NAMALWA (cell line): ENCODE results near the gene TIGD6.

ENCODE experiments used
- DNase-seq: peaks from one replicate; pipeline ENCODE4 v3.0.0-alpha.2; 2015; ENCODE audit warnings: low spot score

Gene TIGD6

GRCh38 chr5:150016537-150016936 is 16.1 kb upstream of the TIGD6 start:
- no peak for DNase-seq

GRCh38 chr5:150015415-150015814 is 15.0 kb upstream of the TIGD6 start:
- no peak for DNase-seq

- no peak for DNase-seq
These were observed 14.0 kb upstream of the TIGD6 start for GRCh38 chr5:150014456-150014855.

GRCh38 chr5:150013931-150014330 is 13.5 kb upstream of the TIGD6 start:
- DNase-seq, result no peak

- DNase-seq, result no peak
These were observed 9.4 kb upstream of the TIGD6 start for GRCh38 chr5:150009671-150010387.

GRCh38 chr5:150007050-150007449 is 6.6 kb upstream of the TIGD6 start:
- DNase-seq, result no peak

GRCh38 chr5:150006318-150006717 is 5.9 kb upstream of the TIGD6 start:
- DNase-seq, result no peak

GRCh38 chr5:150001660-150002486 is 1.4 kb upstream of the TIGD6 start:
- DNase-seq, result peak; percentile 94

GRCh38 chr5:150000990-150001659 is 671 bp upstream of the TIGD6 start:
- DNase-seq, result peak; percentile 63

- DNase-seq, result no peak
These were observed 593 bp downstream of the TIGD6 start for GRCh38 chr5:149999866-150000255.

GRCh38 chr5:149999359-149999758 is 1.1 kb downstream of the TIGD6 start:
- no peak for DNase-seq

- no peak for DNase-seq
These were observed 2.2 kb downstream of the TIGD6 start for GRCh38 chr5:149998281-149998680.

- DNase-seq, result no peak
These were observed 4.1 kb downstream of the TIGD6 start for GRCh38 chr5:149996205-149996890.

GRCh38 chr5:149995385-149996204 is 4.9 kb downstream of the TIGD6 start:
- DNase-seq, result no peak

GRCh38 chr5:149993471-149993870 is 7.0 kb downstream of the TIGD6 start:
- no peak for DNase-seq

- DNase-seq, result peak; percentile 86
These were observed 9.7 kb downstream of the TIGD6 start for GRCh38 chr5:149990518-149991376.

- DNase-seq, result no peak
These were observed 12.3 kb downstream of the TIGD6 start for GRCh38 chr5:149988126-149988525.

GRCh38 chr5:149982505-149982904 is 17.9 kb downstream of the TIGD6 start:
- DNase-seq, result no peak

GRCh38 chr5:149981206-149981605 is 19.2 kb downstream of the TIGD6 start:
- no peak for DNase-seq

GRCh38 chr5:149979896-149980295 is 20.6 kb downstream of the TIGD6 start:
- no peak for DNase-seq
